HepG2 (cell line): ENCODE results near the gene SMO. TPM values are rescaled to one million over a fixed set of nuclear protein-coding genes. Genes with fewer than 3 reads are reported as not detected.

Source experiments
- ARHGAP35 ChIP-seq: sonication (generic); formaldehyde crosslinking; IDR thresholded peaks from 2 replicates; pipeline ENCODE4 v1.9.0; 2022; ENCODE audit warnings: mild to moderate bottlenecking, inconsistent platforms, moderate library complexity, missing genetic modification reagents, borderline replicate concordance
- ARID3A ChIP-seq: IDR thresholded peaks from 2 replicates; pipeline ENCODE4 v1.6.1; 2012; ENCODE audit warnings: low read depth, low read length, improper control_type of control experiment
- CBX2 ChIP-seq, 2 experiments: fragments of 200-600 bp in 1 of 2; sonication (generic); formaldehyde crosslinking in 1 of 2; IDR thresholded peaks; 2 replicates each; pipeline versions ENCODE4 v1.7.0 to v1.8.1; 2018 to 2022; ENCODE audit warnings: low read depth in 2 of 2, low read length in 1 of 2, mild to moderate bottlenecking in 1 of 2, missing genetic modification reagents in 1 of 2
- CCAR2 ChIP-seq: fragments of 200-400 bp; formaldehyde crosslinking; optimal IDR thresholded peaks from 2 replicates; pipeline ENCODE3; 2018; ENCODE audit warnings: low read depth, mild to moderate bottlenecking, low read length, moderate library complexity
- JUN ChIP-seq: sonication (generic); formaldehyde crosslinking; IDR thresholded peaks from 2 replicates; pipeline ENCODE4 v1.4.0; 2020; ENCODE audit warnings: mild to moderate bottlenecking, missing genetic modification reagents
- RNF2 ChIP-seq: fragments of 450-650 bp; conservative IDR thresholded peaks from 2 replicates; pipeline ENCODE4 v1.6.1; 2016; ENCODE audit warnings: low read depth
- TCF7L2 ChIP-seq: IDR thresholded peaks from 2 replicates; pipeline ENCODE4 v1.6.1; 2011; ENCODE audit warnings: mild to moderate bottlenecking, low read depth, low read length, moderate library complexity
- TFAP4 ChIP-seq: sonication (generic); IDR thresholded peaks from 2 replicates; pipeline ENCODE4 v1.6.1; 2016; ENCODE audit warnings: low read depth, borderline replicate concordance
- U2AF2 ChIP-seq: fragments of 200-400 bp; formaldehyde crosslinking; IDR thresholded peaks from 2 replicates; pipeline ENCODE4 v1.6.1; 2017; ENCODE audit warnings: low read depth, mild to moderate bottlenecking, low read length
- UBTF ChIP-seq: sonication (generic); formaldehyde crosslinking; IDR thresholded peaks from 2 replicates; pipeline ENCODE4 v1.4.0; 2020; ENCODE audit warnings: mild to moderate bottlenecking, missing genetic modification reagents
- ZBTB39 ChIP-seq: sonication (generic); formaldehyde crosslinking; IDR thresholded peaks from 2 replicates; pipeline ENCODE4 v1.5.0; 2020; ENCODE audit warnings: missing genetic modification reagents
- ZFP36L1 ChIP-seq: sonication (generic); formaldehyde crosslinking; IDR thresholded peaks from 2 replicates; pipeline ENCODE4 v1.8.0; 2022; ENCODE audit warnings: mild to moderate bottlenecking, missing genetic modification reagents, moderate library complexity
- ZNF256 ChIP-seq: sonication (generic); formaldehyde crosslinking; conservative IDR thresholded peaks from 2 replicates; pipeline ENCODE4 v1.4.0; 2020; ENCODE audit warnings: missing genetic modification reagents
- ZNF530 ChIP-seq: sonication (generic); formaldehyde crosslinking; IDR thresholded peaks from 2 replicates; pipeline ENCODE4 v1.5.0; 2020; ENCODE audit warnings: low read depth, mild to moderate bottlenecking, missing genetic modification reagents
- ZNF703 ChIP-seq: sonication (generic); formaldehyde crosslinking; IDR thresholded peaks from 2 replicates; pipeline ENCODE4 v1.5.1; 2020; ENCODE audit warnings: missing genetic modification reagents, mild to moderate bottlenecking, moderate library complexity, borderline replicate concordance
- polyA plus RNA-seq, 8 experiments: library from polyadenylated mRNA; depleted of rRNA in 3 of 8; stranded (reverse) in 7 of 8; unstranded in 1 of 8; fragments of >200 nt; fragmentation: Illumina TruSeq in 4 of 8; extraction: Trizol in 4 of 8; gene quantifications; 2 replicates each; pipeline versions ENCODE4 v1.2.1 to v1.2.3, GENCODE V29; 2011 to 2016; ENCODE audit warnings: low read depth in 4 of 8, missing spikeins in 1 of 8, mixed read lengths in 1 of 8; ENCODE audit not compliant: insufficient read depth in 1 of 8
- total RNA-seq, 5 experiments: library from RNA; depleted of rRNA; stranded (reverse); fragments of >200 nt; fragmentation: Illumina TruSeq; extraction: Trizol; gene quantifications; 2 replicates each; pipeline ENCODE4 v1.2.3, GENCODE V29; 2016; ENCODE audit warnings: low read depth in 1 of 5

The SMO gene
- total and polyA plus RNA-seq, 2 of the 13 experiments (the other 11 are each of a cell fraction or from before 2014, with no cell fraction given) = 23.8 to 32.3 TPM

GRCh38 chr7:129224251-129225205 is 36.1 kb downstream of the SMO start, which contains the start of gene AHCYL2 (continued):
- TF ChIP-seq UBTF = no peak
- TF ChIP-seq JUN (CRISPR knock-in tag) = no peak
- TF ChIP-seq CBX2 (IDR thresholded peaks at IDR 0.05; ENCODE audit: low read depth, low read length) = no peak
- TF ChIP-seq CBX2 (CRISPR knock-in tag; IDR thresholded peaks at IDR 0.05; ENCODE audit: low read depth) = no peak
- TF ChIP-seq U2AF2 = no peak
- TF ChIP-seq TCF7L2 = no peak
- TF ChIP-seq TFAP4 = peak; percentile 19; the same call in 1 of the 2 replicates
- no peak for TF ChIP-seq ZNF703
- no peak; the same call in 1 of the 2 replicates for TF ChIP-seq ARHGAP35 (CRISPR knock-in tag)
- no peak; the same call in 1 of the 2 replicates for TF ChIP-seq RNF2
- no peak for TF ChIP-seq ARID3A
- TF ChIP-seq CCAR2 = peak; percentile 29
- TF ChIP-seq ZNF256 = no peak
- TF ChIP-seq ZBTB39 (CRISPR knock-in tag) = no peak
- TF ChIP-seq ZFP36L1 (CRISPR knock-in tag) = no peak
- no peak for TF ChIP-seq ZNF530
